Measurements from ENCODE around the gene DNAJC9.

The DNAJC9 gene

GRCh38 chr10:73238990-73239566 lies 8.0 kb downstream of the DNAJC9 start:
- DNase-seq: no peak

GRCh38 chr10:73234695-73235094 lies 12.4 kb downstream of the DNAJC9 start:
- DNase-seq: no peak

- no peak for DNase-seq
These were observed 13.2 kb downstream of the DNAJC9 start for GRCh38 chr10:73233883-73234282.

- DNase-seq: no peak
These were observed 14.2 kb downstream of the DNAJC9 start for GRCh38 chr10:73232887-73233286.

- DNase-seq: no peak
These were observed 17.5 kb downstream of the DNAJC9 start for GRCh38 chr10:73229567-73229966.

- DNase-seq: no peak
These were observed 18.8 kb downstream of the DNAJC9 start for GRCh38 chr10:73228247-73228646.

- DNase-seq: no peak
These were observed 20.4 kb downstream of the DNAJC9 start for GRCh38 chr10:73226663-73227062.

- DNase-seq: no peak
These were observed 21.5 kb downstream of the DNAJC9 start for GRCh38 chr10:73225518-73225917.

GRCh38 chr10:73220989-73221388 lies 26.1 kb downstream of the DNAJC9 start:
- no peak for DNase-seq

GRCh38 chr10:73219384-73219783 lies 27.7 kb downstream of the DNAJC9 start:
- no peak for DNase-seq

GRCh38 chr10:73218431-73219191 lies 28.4 kb downstream of the DNAJC9 start:
- DNase-seq: no peak

- DNase-seq: no peak
These were observed 29.4 kb downstream of the DNAJC9 start for GRCh38 chr10:73217628-73218027.

GRCh38 chr10:73215749-73216148 lies 31.3 kb downstream of the DNAJC9 start:
- no peak for DNase-seq

GRCh38 chr10:73211106-73211811 lies 35.8 kb downstream of the DNAJC9 start:
- no peak for DNase-seq

GRCh38 chr10:73210395-73211105 lies 36.5 kb downstream of the DNAJC9 start:
- DNase-seq: no peak

GRCh38 chr10:73209705-73210104 lies 37.4 kb downstream of the DNAJC9 start:
- no peak for DNase-seq

GRCh38 chr10:73207883-73208282 lies 39.2 kb downstream of the DNAJC9 start:
- DNase-seq: no peak

- no peak for DNase-seq
These were observed 40.7 kb downstream of the DNAJC9 start for GRCh38 chr10:73206385-73206784.

GRCh38 chr10:73205890-73206289 lies 41.2 kb downstream of the DNAJC9 start:
- no peak for DNase-seq

GRCh38 chr10:73205081-73205480 lies 42.0 kb downstream of the DNAJC9 start:
- DNase-seq: no peak
